NCI-H1694 (cell line): ENCODE results near the gene DYNC1I1.
A peak's percentile ranks its signal among the peaks of the same experiment; 100 is the strongest.

Source experiments
- DNase-seq: peaks from one replicate; lab custom pipeline; 2025; lab: John Stamatoyannopoulos, UW

DYNC1I1 gene

GRCh38 chr7:95772298-95772770 is at the start of gene DYNC1I1:
DYNC1I1 (plus strand) TSS chr7:95772554; CDS start chr7:95804730, 32,176 bp downstream.
- peak; percentile 46 for DNase-seq

DNA sequence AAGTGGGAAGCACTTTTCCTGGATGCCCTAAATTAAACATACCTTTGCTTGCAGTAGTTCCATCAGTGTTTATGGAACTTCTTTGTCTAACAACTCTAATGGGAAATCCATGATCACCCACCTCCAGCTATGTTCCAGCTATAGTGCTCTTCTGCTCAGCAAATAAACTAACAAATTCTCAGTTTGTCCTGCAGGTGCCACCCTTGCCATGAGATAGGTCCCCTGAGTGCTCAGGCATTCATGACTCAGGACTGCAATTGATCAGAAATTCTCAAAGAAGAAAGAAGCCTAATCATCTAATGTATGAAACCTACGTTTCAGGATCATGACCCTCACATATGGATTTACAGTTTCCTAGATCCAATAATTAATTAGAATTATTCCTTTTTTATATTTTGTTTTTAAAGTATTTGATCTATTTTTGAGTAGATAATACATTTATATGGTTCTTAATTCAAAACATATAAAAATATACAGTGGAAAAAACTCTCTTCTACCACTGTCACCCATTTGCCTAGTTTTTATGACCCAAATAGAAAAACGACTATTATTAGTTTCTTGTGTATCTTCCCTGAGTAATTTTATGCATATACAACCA is 48.7 kb upstream of the DYNC1I1 start:
- peak; percentile 77 for DNase-seq

GRCh38 chr7:95725205-95725604 is 47.1 kb upstream of the DYNC1I1 start:
- DNase-seq = peak; percentile 23

DNA sequence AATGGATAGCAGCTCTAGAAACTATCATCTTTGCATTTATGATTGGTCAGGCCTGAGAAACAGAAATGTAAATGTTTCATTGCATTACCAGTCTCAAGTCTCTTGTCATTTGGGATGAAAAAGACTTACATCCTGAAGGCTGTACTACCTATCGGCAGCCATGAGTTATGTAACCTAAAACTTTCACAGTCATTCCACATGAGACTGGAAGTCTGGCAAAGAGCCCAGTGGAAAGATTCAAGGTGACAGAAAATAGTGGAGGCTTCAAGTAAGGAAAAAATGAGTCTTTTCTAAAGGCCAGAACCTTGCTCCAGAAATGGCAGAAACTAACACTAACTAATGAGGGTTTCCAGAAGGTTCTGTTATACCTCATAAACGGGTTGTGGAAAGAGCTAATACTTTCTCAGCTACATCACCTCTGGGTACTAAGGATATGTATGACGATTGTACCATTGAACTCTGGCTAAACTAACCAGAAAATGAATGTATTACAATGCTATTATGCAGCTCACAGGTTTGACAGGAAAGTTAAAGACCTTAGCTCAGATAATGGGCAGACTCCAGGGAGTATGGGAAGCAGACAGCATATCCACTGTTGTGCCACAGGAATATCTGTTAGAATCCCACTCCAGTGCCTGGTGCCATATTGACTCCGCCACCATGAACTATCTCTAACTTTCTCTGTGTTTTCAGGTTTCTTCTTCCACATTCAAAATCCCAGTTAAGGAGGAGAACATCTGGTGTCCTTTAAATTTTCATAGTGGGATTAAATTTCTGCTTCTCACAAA is 41.7 kb upstream of the DYNC1I1 start:
- no peak for DNase-seq

DNA sequence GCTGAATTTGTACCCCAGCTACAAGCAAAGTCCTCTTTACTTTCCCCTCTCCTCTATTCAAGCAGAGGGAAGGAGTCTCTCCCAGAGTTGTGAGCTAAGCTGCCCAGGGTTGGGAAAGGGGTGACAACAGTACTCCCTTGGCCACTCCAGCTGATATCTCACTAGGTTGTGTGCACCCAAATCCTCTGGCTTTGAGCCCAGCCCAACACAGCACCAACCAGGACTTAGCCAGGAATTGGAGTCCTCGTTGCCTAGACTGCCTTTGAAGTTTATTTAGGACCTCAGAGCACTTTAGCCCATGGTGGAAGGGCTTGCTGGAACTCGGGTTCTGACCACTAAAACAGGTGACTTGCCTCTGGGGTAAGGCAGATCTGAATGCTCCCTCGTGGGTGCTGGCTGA is 35.7 kb upstream of the DYNC1I1 start:
- DNase-seq = no peak

DNA sequence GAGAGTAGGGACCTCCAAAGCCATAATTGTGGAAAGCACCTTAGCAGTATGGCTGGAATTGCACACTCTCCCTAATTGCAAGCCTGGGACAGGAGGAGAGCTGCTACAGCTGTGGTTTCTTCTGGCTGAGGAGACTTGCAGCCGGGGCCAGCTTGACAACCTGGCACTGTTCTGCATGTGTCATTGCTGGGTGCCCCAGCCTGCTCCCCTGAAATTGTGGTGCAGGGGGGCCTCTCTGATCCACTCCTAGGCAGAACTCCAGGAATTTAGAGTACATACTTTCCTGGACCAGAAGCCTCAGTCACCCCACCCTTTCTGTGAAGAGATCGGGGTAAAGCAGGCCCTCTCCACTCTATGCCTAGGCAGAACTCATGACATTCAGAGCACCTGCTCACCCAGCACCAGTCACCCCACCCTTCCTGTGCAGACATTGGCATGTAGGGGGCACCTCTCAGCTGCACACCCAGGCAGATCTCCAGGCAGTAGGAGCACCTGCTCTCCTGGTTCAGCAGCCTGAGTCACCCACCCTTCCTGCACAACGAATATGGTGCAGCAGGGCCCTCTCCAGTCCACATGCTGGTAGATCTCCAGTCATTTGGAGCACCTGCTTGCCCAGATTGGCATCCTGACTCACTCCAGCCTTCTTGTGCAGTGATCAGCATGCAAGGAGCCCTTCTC is 34.4 kb upstream of the DYNC1I1 start:
- no peak for DNase-seq

DNA sequence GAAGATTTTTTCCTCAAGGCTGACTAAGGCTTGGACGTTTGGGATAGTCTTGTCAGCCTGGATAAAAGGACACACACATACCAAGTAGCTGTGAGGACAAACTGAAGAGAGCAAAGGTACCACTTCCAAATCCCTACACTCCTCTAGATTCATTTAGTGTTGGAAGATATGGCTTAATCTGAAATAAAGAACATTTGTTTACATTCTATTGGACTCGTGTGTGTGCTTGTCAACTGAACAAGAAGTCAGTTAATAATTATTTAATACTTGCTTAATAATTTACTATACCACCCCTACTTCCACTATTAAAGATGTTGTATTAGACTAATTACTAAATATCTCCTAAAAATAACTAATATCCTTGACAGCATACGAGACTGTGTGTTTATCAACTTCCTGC is 23.3 kb upstream of the DYNC1I1 start:
- no peak for DNase-seq

DNA sequence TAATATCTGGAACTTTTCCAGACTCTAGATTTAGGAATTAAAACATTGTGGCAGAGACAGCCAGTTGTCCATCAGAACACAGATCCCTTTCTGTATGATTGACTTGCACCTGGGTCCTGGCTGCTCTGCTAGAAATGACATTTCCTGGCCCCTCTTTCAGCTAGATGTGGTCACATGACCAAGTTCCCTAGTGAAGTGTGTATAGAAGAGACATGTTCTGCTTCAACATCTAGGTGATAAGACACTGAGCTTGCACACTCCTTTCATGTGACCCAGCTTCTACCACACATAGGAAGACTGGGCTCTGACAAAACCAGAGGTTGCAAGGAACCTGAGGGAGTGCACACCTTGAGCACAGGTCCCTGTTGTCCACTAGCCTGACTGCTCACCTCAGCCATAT is 22.8 kb upstream of the DYNC1I1 start:
- DNase-seq = no peak

DNA sequence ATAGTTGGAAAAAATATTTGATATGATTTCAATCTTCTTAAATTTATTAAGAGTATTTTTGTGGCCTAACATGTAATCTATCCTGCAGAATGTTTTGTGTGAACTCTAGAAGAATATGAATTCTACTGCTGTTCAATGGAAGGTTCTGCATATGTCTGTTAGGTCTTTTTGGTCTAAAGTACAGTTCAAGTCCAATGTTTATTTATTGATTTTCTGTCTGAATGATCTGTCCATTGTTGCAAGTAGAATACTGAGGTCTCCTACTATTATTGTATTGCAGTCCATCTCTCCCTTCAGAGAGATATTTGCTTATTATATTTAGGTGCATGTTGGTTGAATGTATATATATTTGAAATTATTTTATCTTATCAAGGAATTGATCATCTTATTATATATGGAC is 18.9 kb upstream of the DYNC1I1 start:
- DNase-seq = no peak

DNA sequence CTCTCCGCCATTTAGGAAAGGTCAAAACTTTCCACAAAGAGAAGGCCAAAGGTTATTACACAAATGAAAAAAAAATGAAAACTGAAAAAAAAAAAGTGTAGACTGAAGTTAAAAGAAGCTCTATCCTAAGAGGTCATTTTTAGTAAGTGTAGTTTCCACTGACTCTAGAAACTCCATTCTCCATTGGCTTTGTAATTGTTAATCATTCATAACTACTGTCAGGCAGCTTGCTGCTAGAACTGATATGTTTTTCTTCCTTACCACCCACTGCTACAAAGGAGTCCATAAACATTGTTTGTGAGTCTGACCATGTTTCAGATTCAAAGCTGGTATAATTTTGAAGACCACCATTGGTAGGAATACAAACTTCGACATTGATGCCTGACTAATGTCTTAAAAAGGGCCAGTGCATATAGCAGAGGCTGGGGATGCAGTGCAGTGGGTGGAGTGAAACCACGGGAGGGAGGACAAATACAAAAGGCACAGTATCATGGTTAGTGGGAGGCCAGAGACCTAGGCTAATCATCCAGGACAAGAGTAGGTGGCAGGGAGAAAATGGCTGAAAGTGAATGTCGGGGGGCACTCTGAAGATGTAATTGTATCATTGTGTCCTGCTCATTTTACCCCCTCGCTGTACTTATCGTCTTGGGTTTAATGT is 16.9 kb upstream of the DYNC1I1 start:
- DNase-seq = no peak

GRCh38 chr7:95758187-95758586 is 14.2 kb upstream of the DYNC1I1 start:
- DNase-seq = no peak

DNA sequence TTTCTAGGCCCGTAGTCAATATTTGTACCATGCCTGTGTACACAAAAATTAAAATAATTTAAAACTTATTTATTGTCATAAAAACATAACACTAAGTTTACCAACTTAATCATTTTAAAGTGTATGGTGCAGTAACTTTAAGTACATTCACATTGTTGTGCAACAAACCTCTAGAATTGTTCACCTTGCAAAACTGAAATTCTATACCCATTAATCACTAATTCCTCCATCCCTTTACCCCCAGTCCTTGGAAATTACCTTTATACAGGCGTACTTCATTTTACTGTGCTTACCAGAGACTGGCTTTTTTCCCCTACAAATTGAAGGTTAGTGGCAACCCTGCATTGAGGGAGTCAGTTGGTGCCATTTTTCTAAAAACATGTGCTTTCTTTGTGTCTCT is 6.3 kb upstream of the DYNC1I1 start:
- no peak for DNase-seq

GRCh38 chr7:95766657-95767056 is 5.7 kb upstream of the DYNC1I1 start:
- DNase-seq = no peak

GRCh38 chr7:95772771-95773581 is 622 bp downstream of the DYNC1I1 start:
- no peak for DNase-seq

DNA sequence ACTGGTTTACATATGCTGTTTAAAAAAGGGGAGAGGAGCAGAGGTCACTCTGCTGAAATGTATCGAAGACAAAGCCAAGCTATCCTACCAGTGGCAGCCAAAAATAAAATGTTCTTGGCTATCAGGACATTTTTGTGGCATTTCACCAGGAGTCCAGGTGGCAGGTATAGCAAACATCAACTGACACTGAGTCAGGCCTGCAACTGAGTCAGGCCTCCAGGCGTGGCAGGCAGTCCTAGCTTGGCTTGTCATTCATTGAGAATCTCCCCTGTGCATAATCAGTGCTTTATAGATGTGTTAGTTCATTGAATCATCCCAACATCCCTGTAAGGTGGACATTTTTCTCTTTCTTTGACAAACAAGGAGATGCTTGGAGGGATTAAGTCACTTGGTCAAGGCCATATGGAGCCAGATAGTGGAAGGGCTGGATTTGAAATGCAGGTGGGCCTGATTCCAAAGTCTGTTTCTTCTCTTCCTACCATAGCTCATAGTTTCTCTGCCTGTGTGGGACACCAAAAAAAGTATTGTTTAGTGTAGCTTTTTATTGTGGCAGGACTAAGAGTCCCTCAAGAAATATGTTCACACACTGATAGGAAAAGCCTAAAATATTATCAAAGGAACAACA is 4.3 kb downstream of the DYNC1I1 start:
- no peak for DNase-seq

DNA sequence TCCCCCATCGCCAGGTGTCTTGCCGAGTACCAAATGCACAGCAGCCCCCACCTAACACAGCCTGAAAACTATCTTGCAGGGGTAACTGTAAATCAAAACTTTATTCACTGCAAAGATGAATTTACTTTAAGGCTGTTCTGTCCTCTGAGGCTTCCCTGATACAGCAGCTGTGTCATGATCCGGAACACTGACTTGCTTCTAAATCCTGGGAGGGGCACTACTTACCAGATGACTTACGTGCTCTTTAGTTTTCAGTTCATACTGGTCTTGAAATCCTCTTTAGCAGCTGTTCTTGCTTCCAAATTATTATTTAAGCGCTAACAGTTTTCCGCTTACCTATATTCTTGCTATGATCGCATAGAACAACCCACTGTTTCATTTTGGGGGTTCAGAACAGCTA is 4.9 kb downstream of the DYNC1I1 start:
- no peak for DNase-seq

DNA sequence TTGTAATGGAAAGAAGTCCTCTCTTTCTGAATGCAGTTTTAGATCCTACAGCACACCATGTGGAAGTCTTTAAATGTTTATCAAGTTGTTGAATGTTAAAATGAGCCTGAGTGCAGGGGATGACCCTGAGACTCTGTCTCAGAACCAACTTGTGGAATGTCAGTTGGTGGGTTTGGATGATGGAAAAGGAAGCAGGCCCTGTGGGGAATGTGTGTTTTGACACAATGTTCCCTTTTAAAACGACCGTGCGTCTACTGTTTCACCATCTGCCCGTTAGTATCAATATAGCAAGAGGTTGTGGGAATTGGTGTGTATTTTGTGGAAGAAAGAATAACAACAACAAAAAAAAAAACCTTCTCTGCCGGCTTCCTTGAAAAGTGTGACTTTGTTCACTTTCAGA is 8.3 kb downstream of the DYNC1I1 start:
- no peak for DNase-seq

DNA sequence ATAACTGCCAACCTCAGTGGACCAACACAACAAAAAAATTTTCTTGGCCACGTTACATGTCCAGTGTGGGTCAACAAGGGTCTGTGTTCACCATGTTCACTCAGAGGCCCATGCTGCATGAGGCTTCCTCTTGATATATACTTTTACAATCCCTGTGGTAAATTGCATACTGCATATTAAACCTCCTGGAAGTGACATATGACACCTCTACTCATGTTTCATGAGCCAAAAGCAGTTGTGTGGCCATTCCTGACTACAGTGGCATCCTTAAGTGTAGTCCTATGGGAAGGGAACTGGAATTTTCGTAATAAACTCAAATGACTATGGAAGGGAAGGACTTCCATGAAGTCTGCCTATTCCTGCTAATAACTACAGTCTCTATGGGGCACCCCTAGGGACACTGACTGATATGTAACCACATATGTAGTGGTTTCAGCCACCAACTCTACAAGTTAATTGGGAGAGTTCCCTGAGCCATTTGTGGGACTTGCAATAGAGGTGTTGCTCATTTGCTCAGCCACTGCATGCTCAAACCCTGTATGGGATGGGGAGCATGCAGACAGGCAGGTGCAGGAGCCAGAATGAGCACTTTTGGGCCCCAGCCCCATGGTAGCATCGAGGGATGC is 9.7 kb downstream of the DYNC1I1 start:
- DNase-seq = no peak

GRCh38 chr7:95784796-95785195 is 12.4 kb downstream of the DYNC1I1 start:
- no peak for DNase-seq

DNA sequence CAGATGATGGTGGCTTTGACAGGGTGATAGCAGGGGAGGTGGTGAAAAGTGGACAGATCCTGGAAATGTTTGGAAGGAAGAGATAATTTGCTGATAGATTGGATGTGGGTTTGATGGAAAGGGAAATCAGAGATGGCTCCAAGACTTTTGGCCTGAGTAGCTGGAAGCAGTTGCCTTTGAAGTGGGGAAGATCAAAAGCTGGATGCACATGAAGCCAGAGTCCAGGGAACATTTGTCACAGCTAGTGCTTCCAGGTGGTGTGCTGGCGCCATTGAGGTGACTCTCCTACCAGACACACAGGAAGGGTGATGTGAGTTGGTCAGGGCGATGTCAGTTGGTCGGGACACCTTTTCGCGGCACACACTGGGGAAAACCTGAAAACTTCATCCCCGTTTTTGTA is 15.9 kb downstream of the DYNC1I1 start:
- DNase-seq = no peak

GRCh38 chr7:95788884-95789283 is 16.5 kb downstream of the DYNC1I1 start:
- no peak for DNase-seq
